NCI-H446 treated with DMSO at 0.1 percent for 48 hours (cell line): ENCODE results near the gene DCHS2.

Source experiments
- DNase-seq: peaks from one replicate; lab custom pipeline; 2025; lab: John Stamatoyannopoulos, UW

Gene DCHS2

DNA sequence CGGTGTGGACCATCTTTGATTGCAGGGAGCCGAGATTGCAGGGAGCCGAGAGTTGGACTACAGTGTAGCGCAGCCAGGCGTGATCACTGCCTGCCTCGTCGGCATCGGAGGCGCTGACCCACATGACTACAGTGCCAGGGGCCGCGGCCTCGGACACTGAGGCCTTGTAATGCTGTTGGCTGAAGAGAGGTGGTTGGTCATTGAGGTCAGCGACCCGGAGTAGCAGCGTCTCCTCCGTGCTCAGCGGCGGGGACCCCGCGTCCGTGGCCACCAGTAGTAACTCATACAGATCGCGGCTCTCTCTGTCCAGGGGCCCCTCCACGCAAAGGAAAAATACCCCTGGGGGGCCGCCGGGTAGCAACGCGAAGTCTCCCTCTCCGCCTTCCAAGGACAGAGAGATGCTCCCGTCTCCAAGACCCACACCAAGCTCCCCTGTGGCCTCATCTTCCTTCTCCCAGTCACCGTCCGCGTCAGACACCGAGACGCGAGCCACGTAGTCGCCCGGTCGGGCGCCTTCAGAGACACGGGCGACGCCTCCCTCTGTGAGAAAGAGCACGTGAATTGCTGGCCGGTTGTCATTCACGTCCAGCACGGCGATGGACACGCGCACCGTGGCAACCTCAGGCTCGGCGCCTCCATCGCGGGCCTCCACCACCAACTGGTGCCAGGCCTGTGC, 1.9 kb downstream of the DCHS2 start:
- no peak for DNase-seq

DNA sequence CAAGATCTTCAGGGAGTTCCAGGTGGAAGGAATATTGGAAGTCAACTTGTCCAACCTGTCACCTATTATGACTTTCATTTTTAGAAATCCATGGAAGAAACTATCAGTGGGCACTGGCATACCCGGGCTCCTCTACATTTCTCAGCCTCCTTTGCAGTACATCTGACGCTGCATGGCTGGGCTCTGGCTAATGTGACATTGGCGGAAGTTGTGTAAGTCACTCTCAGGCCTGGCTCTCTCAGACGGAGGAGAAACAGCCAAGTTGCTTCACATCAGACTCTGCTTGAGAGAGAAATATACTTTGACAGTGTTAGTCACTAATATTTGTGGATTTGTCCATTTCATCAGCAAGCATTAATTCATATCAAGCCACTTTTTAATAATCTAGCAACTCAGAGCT, 4.5 kb downstream of the DCHS2 start:
- DNase-seq = no peak

- DNase-seq = no peak
Observed at GRCh38 chr4:154485127-154485773, 6.3 kb downstream of the DCHS2 start.

DNA sequence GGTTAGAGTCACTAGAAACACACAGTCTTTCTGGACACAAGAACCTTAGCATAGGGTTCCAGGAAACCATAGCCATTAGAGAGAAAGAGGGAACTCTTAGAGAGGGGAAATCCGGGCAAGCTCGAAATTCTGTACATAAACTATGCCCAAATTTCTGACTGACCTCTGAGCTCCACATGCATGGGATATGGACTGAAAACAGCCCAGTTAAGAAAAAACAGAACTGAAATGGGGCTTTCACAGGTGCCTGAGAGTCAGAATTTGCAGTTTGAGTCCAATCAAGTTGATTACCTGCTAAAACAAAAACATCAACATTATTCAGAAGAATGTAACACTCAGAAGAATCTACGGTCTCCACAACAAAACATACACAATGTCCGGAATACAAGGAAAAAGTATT, 13.1 kb downstream of the DCHS2 start:
- DNase-seq = no peak

DNA sequence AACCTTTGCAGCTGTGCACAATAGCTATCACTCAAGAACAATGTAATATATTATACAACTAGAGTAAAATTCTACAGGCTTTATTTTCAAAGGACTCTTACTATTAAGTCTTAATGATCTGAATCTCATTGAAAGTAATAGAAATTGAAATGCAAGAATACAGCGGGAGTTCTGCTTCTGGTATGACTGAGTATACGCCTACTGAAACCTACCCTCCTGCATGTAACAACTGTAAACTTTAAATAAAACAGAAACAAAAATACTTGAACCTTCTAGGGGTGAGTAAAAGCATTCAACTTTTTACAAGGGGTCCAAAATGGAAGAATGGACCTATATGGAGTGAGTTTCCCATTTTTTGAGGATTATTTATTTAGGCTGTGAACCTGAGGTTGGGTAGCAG, 13.5 kb downstream of the DCHS2 start:
- DNase-seq = no peak

- DNase-seq = no peak
Observed at GRCh38 chr4:154476232-154476631, 15.4 kb downstream of the DCHS2 start.

- no peak for DNase-seq
Observed at GRCh38 chr4:154475820-154476219, 15.8 kb downstream of the DCHS2 start.

DNA sequence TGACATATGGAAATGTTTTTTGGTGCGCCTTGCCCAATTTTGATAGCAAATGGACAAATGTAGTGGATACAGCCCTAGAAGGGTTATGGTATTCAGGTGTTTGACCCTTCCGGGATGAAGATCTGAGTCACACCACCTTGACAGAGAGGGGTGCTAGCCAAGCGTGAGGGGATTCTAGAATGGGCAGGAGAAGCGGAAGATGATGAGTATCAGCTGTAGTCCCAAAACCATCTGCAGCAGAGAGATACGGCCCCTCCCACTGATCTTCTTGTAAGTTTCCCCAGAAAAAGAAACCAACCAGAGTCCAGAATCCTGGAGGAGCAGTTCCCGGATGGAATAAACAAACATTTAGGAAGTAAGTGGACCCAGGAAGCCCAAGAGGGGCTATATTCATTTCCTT, 18.1 kb downstream of the DCHS2 start:
- no peak for DNase-seq

DNA sequence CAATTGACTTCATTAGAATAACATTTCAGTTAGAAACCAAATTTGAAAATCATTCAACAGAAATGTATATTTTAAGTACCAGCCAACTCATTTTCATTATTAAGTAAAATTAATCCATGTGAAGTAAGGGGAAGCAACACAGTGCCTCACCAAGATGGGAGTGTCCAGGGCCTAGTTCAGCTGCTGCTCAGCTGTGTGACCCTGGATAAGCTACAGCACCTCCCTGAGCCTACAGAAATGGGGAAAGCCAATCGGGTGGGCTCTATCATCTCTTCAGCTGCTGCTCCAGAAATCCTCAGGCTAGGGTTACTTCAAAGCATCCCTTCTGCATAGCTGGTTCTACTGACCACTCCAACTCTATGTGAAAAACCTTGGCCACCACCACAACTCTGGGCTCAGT, 18.7 kb downstream of the DCHS2 start:
- no peak for DNase-seq

DNA sequence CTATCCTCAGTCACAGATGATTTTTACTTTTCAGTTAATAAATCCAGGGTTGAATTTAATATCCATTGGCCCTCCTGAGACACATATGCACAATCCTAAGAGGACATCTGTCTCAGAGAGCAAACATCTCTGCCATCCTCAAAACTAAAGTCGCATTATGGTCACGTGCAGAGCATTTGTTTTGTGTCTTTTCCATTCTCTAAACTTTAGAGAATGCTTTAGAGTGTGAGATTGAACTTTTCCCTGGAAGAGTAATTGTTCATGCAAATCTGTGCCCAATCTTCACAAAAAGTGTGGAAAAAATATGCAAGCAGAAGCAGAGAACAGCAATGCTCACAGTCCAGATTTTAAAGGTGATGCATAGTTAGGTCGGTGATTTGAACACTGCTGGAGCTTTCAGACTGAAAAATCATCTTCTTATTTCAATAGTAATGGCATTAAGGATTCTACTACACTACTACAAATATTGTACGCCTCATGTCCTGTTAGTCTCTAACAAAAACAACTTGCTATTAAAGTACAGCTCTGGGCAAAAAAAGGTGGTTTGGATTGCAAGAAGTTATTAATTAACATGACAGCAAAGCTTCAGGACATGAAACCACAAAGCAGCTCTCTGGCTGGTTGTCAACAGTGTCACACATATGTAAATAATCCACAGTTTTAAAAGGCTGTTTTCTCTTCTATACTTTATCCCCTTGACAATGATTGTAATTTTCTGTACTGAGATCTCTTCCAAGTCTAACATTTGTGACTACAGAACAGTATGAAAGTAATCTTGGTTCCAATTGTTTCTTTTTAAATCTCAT, 19.9 kb downstream of the DCHS2 start:
- no peak for DNase-seq

DNA sequence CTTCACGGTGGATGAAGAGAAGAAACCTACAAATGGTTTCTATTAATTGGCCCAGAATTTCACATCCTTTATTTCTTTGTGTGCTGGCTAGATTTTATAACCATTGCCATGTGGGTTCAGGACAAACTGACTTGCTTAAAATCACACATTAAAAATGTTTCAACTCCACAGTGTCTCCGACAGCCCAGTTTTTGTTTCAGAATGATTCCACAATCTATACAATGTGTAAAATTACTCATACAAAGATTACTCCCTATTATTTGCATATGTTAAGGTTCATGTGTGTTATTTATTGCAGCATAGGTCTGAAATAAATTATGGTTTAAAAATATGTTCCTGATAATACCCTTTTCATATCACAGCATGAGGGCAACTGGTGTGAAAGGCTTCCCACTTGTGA, 20.6 kb downstream of the DCHS2 start:
- DNase-seq = no peak

GRCh38 chr4:154467886-154468285, 23.7 kb downstream of the DCHS2 start:
- no peak for DNase-seq

DNA sequence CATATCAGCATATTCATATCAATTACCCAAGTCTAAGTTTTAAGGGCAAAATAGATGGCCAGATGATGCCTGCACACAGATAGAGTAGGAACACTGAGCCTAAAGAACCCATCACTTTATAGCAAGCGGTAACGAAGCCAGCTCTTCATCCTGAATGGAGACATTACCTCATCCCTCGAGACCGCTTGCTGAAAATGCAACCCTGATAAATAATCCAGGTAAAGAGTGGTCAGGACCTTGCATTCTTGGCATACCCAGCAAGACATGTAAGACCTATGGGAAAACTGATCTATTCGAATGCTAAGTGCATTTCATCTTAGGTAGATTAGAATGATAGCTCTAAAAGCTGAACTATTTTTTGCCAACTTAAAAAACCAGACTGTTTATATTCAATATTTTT, 25.3 kb downstream of the DCHS2 start:
- DNase-seq = no peak

- DNase-seq = no peak
Observed at GRCh38 chr4:154465085-154465484, 26.5 kb downstream of the DCHS2 start.

- no peak for DNase-seq
Observed at GRCh38 chr4:154464654-154465053, 26.9 kb downstream of the DCHS2 start.

DNA sequence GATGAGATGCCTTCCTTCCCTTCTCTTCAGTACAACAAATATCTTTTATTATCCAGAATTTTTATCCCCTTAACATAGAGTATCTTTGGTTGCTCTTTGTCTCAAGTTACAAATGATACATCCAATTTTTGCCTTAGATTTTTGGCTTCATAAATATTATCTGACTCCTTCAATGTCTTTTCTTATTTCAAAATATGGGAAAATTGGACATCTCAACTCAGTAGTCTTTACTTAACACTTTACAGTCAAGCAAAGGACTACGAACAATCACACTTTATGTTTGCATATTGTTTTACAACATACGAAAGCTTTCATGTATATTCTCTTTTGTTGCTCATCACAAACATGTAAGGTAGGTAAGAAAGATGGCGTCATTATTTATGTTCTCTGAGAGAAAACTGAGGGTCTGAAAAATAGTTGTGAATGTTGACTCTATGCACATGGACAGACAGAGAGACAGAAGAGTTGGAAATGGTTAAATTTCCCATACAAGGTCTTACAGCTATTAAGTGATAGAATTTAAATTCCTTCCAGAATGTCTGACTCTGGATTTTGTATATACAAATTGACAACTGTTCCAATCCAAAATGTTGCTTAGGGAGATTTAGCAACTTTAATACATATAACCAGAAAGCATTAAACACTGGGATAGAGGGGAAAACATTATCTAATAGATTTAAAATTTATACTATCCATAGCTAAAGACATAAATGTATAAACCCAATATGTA, 29.4 kb downstream of the DCHS2 start:
- DNase-seq = no peak

- DNase-seq = no peak
Observed at GRCh38 chr4:154457471-154457870, 34.1 kb downstream of the DCHS2 start.

DNA sequence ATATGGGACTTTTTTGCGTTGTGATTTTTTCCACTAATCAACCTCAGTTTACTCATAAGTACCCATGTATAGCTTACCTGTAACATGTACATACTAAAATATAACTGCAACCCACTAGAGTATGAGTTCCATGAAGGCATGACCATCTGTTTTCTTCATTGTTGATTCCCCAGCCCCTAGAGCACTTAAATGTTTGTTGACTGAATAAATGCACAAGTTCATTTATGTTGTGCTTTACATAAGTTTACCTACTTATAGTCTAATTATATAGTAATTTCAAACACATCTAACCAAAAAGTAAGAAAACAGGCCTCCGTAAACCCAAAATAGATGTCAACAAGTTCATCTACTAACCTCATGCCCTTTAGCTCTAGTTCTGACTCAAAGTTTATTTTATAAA, 34.7 kb downstream of the DCHS2 start:
- no peak for DNase-seq

DNA sequence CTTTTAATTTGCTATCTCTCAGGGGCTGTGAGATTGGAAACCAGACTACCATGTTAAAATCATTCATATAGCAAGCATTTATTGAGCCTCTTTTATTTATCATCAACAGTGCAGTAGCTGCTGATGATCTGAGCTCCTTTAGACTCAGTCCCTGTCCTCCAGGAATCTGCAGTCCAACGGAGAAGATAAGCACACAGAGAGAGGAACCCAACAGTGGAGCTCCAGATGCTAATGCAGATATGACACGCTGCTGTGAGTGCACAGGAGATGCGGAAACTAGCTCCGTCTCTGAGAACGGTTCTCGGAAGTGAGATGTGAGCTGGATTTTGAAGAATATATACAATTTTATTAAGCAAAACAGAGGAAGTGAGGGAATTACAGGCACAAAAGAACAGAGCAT, 35.4 kb downstream of the DCHS2 start:
- no peak for DNase-seq

GRCh38 chr4:154455111-154455510, 36.5 kb downstream of the DCHS2 start:
- DNase-seq = no peak

DNA sequence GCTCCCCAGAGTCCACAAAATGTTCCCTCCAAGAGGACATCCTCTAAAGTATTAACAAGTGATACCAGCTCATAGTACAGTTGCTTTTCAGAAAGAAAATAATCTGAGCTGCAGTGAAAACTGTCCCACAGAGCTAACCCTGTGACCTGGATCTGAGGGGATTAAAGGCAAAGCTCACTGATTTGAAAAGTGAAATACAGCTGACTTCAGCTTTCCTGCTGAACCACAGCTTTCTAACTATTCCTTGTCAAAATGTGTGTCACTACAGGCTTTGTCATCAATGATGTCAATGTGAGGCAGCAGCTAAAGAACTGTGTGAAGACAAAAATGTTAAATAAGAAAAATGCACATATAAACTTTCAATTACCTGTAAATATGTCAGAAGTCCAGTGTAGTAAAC, 36.9 kb downstream of the DCHS2 start:
- DNase-seq = no peak

DNA sequence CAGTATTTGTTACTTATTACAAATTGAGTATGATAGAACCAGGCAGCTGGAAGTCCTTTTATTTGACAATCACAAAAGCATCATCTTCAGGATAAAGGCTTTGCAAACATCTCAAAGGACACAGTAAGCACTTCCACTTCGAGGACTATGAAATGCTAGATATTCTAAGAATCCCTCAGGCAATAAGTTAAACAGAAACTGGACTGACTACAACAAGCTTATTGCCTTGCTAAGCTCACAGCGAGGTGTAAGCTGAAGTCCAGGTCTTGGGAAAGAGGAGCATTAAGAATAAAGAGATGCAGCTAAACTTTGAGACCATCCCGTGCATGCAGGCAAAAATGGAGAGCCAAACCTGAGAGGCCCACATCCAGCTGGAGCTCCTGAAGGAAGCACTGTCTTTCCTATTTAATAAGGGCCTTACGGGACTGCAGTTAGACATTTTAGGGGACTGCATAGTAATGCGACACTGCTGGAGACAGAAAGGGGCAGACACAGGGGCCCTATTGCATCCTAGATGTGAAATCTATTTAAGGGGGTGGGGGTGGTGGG, 38.7 kb downstream of the DCHS2 start:
- no peak for DNase-seq
